Measurements from ENCODE around the gene FTO.

Gene FTO

DNA sequence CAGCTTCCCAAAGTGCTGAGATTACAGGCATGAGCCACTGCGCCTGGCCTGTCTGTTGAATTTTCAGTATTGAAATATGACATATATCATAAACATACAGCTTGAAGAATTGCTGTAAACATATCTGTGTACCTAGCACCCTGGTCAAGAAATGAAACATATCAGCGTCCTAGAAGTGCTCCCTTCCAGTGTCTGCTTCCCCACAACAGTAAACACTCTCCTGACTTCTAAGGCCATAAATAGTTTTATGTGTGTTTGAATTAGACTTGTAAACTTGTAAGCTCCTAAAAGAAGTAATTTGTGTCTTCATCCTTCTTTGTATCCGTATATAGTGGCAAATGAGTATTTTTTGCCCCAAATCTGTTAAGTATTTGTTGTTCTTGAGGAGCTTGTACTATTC lies 132.2 kb downstream of the FTO start:
- no peak for DNase-seq (ENCODE audit: low read depth, low spot score)
- TF ChIP-seq, protein P1, sequence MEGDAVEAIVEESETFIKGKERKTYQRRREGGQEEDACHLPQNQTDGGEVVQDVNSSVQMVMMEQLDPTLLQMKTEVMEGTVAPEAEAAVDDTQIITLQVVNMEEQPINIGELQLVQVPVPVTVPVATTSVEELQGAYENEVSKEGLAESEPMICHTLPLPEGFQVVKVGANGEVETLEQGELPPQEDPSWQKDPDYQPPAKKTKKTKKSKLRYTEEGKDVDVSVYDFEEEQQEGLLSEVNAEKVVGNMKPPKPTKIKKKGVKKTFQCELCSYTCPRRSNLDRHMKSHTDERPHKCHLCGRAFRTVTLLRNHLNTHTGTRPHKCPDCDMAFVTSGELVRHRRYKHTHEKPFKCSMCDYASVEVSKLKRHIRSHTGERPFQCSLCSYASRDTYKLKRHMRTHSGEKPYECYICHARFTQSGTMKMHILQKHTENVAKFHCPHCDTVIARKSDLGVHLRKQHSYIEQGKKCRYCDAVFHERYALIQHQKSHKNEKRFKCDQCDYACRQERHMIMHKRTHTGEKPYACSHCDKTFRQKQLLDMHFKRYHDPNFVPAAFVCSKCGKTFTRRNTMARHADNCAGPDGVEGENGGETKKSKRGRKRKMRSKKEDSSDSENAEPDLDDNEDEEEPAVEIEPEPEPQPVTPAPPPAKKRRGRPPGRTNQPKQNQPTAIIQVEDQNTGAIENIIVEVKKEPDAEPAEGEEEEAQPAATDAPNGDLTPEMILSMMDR (IDR thresholded peaks at IDR 0.05; ENCODE audit: insufficient read depth, low read length, missing control alignments), result no peak
- ChIA-PET CTCF (interaction anchor here (1.4 to 1.7 kb wide), 2 partner anchors 12 to 56 kb away, joined by 3 read pairs; no protein-coding TSS in a partner anchor), POLR2A (no interaction called here)
- H3K4me3 ChIP-seq (ENCODE audit: low read depth, low read length), result no peak overlapping the region

- TF ChIP-seq, protein P1 (IDR thresholded peaks at IDR 0.05; ENCODE audit: insufficient read depth, low read length, missing control alignments), result no peak
- H3K4me3 ChIP-seq (ENCODE audit: low read depth, low read length), result no peak overlapping the region
- POLR2A ChIA-PET, result no interaction called here
- DNase-seq (ENCODE audit: low read depth, low spot score), result no peak
- CTCF ChIA-PET, result interaction anchor here (1.4 to 1.7 kb wide), 2 partner anchors 12 to 56 kb away, joined by 3 read pairs; no protein-coding TSS in a partner anchor
These were observed 132.7 kb downstream of the FTO start for GRCh38 chr16:53836680-53837079.

DNA sequence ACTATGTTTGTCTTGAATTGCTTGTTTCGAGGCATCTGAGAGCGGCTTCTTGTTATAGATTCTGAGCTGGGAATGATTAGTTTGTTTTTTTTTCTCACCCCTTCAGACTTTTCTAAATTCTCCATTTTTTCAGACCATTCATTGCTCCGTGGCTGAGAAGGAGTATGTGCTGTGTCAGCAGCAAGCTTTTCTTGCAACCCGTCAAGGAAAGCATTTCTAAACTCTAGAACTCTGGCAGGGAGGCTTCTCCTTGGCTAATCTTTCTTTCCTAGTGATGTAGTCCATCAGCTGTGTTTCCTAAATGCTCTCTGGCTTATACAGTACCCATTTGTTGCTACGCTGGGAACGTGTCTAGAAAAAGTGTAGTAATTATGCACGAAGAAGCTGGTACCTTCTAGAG lies 133.5 kb downstream of the FTO start:
- TF ChIP-seq, protein P1 (IDR thresholded peaks at IDR 0.05; ENCODE audit: insufficient read depth, low read length, missing control alignments), result no peak
- H3K4me3 ChIP-seq (ENCODE audit: low read depth, low read length), result no peak overlapping the region
- ChIA-PET CTCF (interaction anchor here (1.7 kb wide), 1 partner anchor 55 kb away, joined by 3 read pairs; no protein-coding TSS in a partner anchor), POLR2A (no interaction called here)
- no peak for DNase-seq (ENCODE audit: low read depth, low spot score)

DNA sequence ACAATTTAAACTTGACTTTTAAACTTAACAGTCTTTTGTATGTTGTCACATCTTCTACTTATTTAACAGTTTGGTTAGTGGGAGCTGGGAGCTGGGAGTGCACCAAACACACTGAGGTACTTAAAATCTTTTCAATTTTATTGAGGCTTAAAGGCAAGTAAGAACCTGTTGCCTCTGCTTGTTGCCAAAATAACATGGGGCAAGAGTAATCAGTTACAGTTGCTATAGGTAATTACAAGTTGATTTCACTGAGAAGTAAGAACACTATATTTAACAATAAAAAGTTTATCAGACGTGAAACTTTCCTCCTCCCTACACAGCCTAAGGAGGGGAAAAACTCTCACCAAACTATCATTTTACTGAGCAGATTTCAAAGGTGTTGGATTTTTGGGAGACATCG lies 135.2 kb downstream of the FTO start:
- CTCF ChIA-PET, result interaction anchor here (1.7 kb wide), 1 partner anchor 96 kb away, joined by 3 read pairs; no protein-coding TSS in a partner anchor
- DNase-seq (ENCODE audit: low read depth, low spot score), result no peak
- POLR2A ChIA-PET, result no interaction called here
- H3K4me3 ChIP-seq (ENCODE audit: low read depth, low read length), result no peak overlapping the region
- TF ChIP-seq, protein P1 (IDR thresholded peaks at IDR 0.05; ENCODE audit: insufficient read depth, low read length, missing control alignments), result no peak

DNA sequence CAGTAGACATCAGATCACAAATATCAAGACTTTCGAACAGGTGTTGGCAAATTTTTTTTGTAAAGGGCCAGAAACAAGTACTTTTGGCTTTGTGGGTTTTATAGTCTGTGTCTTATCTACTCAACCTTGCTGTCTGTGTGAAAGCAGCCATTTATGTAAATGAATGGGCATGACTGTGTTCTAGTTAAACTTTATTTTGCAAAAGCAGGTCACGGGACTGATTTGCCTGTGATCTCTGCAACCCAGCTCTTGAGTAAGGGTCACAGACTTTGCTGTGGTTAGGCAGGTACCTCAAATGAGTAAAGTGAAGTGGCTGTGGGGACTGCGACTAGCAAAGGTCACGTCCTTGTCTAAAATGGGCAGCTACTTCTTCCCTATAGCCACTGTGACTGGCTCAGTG lies 136.5 kb downstream of the FTO start:
- TF ChIP-seq, protein P1 (IDR thresholded peaks at IDR 0.05; ENCODE audit: insufficient read depth, low read length, missing control alignments), result no peak
- H3K4me3 ChIP-seq (ENCODE audit: low read depth, low read length), result no peak overlapping the region
- ChIA-PET CTCF (interaction anchor here (1.7 kb wide), 1 partner anchor 97 kb away, joined by 3 read pairs; no protein-coding TSS in a partner anchor), POLR2A (no interaction called here)
- DNase-seq (ENCODE audit: low read depth, low spot score), result no peak

- TF ChIP-seq, protein P1 (IDR thresholded peaks at IDR 0.05; ENCODE audit: insufficient read depth, low read length, missing control alignments), result no peak
- no peak overlapping the region for H3K4me3 ChIP-seq (ENCODE audit: low read depth, low read length)
- CTCF ChIA-PET, result interaction anchor here (0.8 kb wide), 1 partner anchor 9 kb away, joined by 3 read pairs; no protein-coding TSS in a partner anchor
- POLR2A ChIA-PET, result no interaction called here
- no peak for DNase-seq (ENCODE audit: low read depth, low spot score)
These were observed 137.9 kb downstream of the FTO start for GRCh38 chr16:53841884-53842283.
